K562 (cell line): ENCODE measurements around the gene BNIPL. TPM values are rescaled to one million over a fixed set of nuclear protein-coding genes. Genes with fewer than 3 reads are reported as not detected.
A peak's percentile ranks its signal among the peaks of the same experiment; 100 is the strongest.

Experiments
- FOS ChIP-seq: IDR thresholded peaks from 3 replicates; pipeline ENCODE4 v1.6.1; 2011; ENCODE audit not compliant: insufficient read length; ENCODE audit errors: extremely low read depth
- HDAC2 ChIP-seq: fragments of 450-650 bp; IDR thresholded peaks from 2 replicates; pipeline ENCODE4 v1.6.1; 2016; ENCODE audit warnings: mild to moderate bottlenecking
- MAFG ChIP-seq: fragments of 450-650 bp; conservative IDR thresholded peaks from 2 replicates; pipeline ENCODE4 v1.6.1; 2016; ENCODE audit warnings: missing genetic modification characterization, missing compliant biosample characterization
- MYBL2 ChIP-seq, 2 experiments: fragments of 450-650 bp in 1 of 2; sonication (generic) in 1 of 2; formaldehyde crosslinking in 1 of 2; IDR thresholded peaks; 2 replicates each; pipeline versions ENCODE4 v1.6.1 to v1.8.1; 2017 to 2022; ENCODE audit warnings: borderline replicate concordance in 1 of 2, inconsistent platforms in 1 of 2, low read depth in 1 of 2, mild to moderate bottlenecking in 1 of 2, missing genetic modification reagents in 1 of 2, moderate library complexity in 1 of 2
- NFE2L1 ChIP-seq: fragments of 450-650 bp; IDR thresholded peaks from 2 replicates; pipeline ENCODE4 v1.6.1; 2016; ENCODE audit warnings: missing genetic modification characterization, low read depth, mild to moderate bottlenecking, missing compliant biosample characterization, moderate library complexity, borderline replicate concordance
- NR1H2 ChIP-seq: sonication (generic); formaldehyde crosslinking; IDR thresholded peaks from 2 replicates; pipeline ENCODE4 v1.4.0; 2020; ENCODE audit warnings: mild to moderate bottlenecking, missing genetic modification reagents
- NR3C1 ChIP-seq: sonication (generic); formaldehyde crosslinking; IDR thresholded peaks from 2 replicates; pipeline ENCODE4 v1.8.1; 2022; ENCODE audit warnings: missing genetic modification reagents
- RBM34 ChIP-seq: fragments of 200-400 bp; formaldehyde crosslinking; IDR thresholded peaks from 2 replicates; pipeline ENCODE4 v1.6.1; 2018; ENCODE audit warnings: low read length, borderline replicate concordance; ENCODE audit not compliant: insufficient read depth
- RCOR1 ChIP-seq, 2 experiments: IDR thresholded peaks; 2 replicates each; pipeline ENCODE4 v1.6.1; 2012; ENCODE audit warnings: low read depth in 2 of 2, low read length in 2 of 2, borderline replicate concordance in 1 of 2, improper control_type of control experiment in 1 of 2
- SAFB2 ChIP-seq: fragments of 200-400 bp; formaldehyde crosslinking; IDR thresholded peaks from 2 replicates; pipeline ENCODE4 v1.6.1; 2018; ENCODE audit warnings: borderline replicate concordance, low read length, low read depth, moderate library complexity; ENCODE audit not compliant: severe bottlenecking
- SMARCE1 ChIP-seq: fragments of 450-650 bp; IDR thresholded peaks from 2 replicates; pipeline ENCODE4 v1.7.1; 2016; ENCODE audit warnings: mild to moderate bottlenecking
- TAL1 ChIP-seq: fragments of 450-650 bp; IDR thresholded peaks from 2 replicates; pipeline ENCODE4 v1.6.1; 2016; ENCODE audit warnings: mild to moderate bottlenecking
- ZNF239 ChIP-seq: fragments of 250-450 bp; sonication (Bioruptor Pico); IDR thresholded peaks from 2 replicates; pipeline ENCODE4 v1.4.0; 2020; ENCODE audit warnings: mild to moderate bottlenecking
- polyA plus RNA-seq, 8 experiments: library from polyadenylated mRNA; depleted of rRNA in 4 of 8; stranded (reverse) in 5 of 8; unstranded in 3 of 8; fragments of >200 nt; fragmentation: Nextera tagmentation in 2 of 8; fragmentation: Illumina TruSeq in 1 of 8; extraction: Ambion mirVana in 2 of 8; extraction: Trizol in 1 of 8; gene quantifications; 2 replicates each; pipeline versions ENCODE4 v1.2.1 to v1.2.3, GENCODE V29; 2011 to 2014; ENCODE audit warnings: inconsistent platforms in 1 of 8, missing spikeins in 1 of 8
- total RNA-seq, 7 experiments: library from RNA; depleted of rRNA in 6 of 7; stranded (reverse); fragments of >200 nt in 6 of 7; fragmentation: Illumina TruSeq in 2 of 7; extraction: Trizol in 2 of 7; gene quantifications; 2 replicates each; pipeline versions ENCODE4 v1.2.1 to v1.2.3, GENCODE V29; 2011 to 2021; ENCODE audit warnings: low replicate concordance in 1 of 7
- TF ChIP-seq, protein P1 (sequence below): fragments of 450-650 bp; IDR thresholded peaks from 2 replicates; pipeline ENCODE4 v1.6.1; 2017; ENCODE audit warnings: antibody characterized with exemption
- TF ChIP-seq, protein P2 (sequence below): sonication (generic); formaldehyde crosslinking; IDR thresholded peaks from 2 replicates; pipeline ENCODE4 v1.5.0; 2020; ENCODE audit warnings: missing genetic modification reagents
- TF ChIP-seq, protein P3 (sequence below): sonication (generic); formaldehyde crosslinking; IDR thresholded peaks from 2 replicates; pipeline ENCODE4 v1.8.1; 2023; ENCODE audit warnings: mild to moderate bottlenecking, missing genetic modification reagents
- TF ChIP-seq, protein P4 (sequence below): fragments of 150-350 bp; conservative IDR thresholded peaks from 2 replicates; pipeline ENCODE4 v1.6.1; 2014; ENCODE audit warnings: low read length
- TF ChIP-seq, protein P5 (sequence below): IDR thresholded peaks from 2 replicates; pipeline ENCODE4 v1.6.1; 2016; ENCODE audit warnings: missing genetic modification characterization, missing compliant biosample characterization

BNIPL gene
- total and polyA plus RNA-seq, 9 of the 15 experiments (the other 6 are each of a cell fraction or from before 2014, with no cell fraction given) = 0.08 to 1.4 (median 0.68) TPM

DNA sequence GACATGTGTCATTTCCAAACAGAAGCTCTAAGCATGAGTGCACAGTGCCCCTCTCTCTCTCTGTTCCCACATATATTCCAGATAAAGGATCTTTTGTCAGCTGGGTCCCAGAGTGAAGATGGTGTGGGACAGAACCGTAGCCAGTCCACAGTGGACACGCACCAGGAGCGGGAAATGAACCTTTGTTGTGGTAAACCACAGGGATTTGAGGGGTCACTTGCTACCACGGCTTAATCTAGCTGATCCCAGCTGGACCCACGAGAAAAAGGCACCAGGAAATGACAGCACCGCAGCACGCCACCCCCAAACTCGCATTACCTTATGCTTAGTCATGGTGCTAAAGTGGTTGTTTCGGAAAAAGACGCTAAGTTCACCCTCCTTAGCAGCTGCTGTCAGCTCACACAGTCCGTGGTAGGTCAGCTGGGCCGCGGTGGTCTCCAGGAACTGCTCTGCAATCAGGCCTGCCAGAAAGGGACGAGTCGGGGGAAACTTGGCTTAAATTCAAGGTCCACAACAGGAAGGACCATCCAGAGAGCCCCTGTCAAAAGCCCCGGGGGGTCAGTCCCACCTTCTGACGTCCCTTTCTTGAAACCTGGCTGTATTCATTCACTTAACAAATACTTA lies 37.2 kb upstream of the BNIPL start (continued):
- TF ChIP-seq, protein P1, sequence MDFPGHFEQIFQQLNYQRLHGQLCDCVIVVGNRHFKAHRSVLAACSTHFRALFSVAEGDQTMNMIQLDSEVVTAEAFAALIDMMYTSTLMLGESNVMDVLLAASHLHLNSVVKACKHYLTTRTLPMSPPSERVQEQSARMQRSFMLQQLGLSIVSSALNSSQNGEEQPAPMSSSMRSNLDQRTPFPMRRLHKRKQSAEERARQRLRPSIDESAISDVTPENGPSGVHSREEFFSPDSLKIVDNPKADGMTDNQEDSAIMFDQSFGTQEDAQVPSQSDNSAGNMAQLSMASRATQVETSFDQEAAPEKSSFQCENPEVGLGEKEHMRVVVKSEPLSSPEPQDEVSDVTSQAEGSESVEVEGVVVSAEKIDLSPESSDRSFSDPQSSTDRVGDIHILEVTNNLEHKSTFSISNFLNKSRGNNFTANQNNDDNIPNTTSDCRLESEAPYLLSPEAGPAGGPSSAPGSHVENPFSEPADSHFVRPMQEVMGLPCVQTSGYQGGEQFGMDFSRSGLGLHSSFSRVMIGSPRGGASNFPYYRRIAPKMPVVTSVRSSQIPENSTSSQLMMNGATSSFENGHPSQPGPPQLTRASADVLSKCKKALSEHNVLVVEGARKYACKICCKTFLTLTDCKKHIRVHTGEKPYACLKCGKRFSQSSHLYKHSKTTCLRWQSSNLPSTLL = no peak
- TF ChIP-seq NFE2L1 (tag) = peak; percentile 79
- TF ChIP-seq, protein P2, sequence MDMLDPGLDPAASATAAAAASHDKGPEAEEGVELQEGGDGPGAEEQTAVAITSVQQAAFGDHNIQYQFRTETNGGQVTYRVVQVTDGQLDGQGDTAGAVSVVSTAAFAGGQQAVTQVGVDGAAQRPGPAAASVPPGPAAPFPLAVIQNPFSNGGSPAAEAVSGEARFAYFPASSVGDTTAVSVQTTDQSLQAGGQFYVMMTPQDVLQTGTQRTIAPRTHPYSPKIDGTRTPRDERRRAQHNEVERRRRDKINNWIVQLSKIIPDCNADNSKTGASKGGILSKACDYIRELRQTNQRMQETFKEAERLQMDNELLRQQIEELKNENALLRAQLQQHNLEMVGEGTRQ = no peak
- TF ChIP-seq TAL1 = peak; percentile 29; the same call in 1 of the 2 replicates
- TF ChIP-seq SAFB2 = no peak
- peak in 1 of 2 experiments; percentile 51; a peak in 1 of 4 replicates for TF ChIP-seq RCOR1 (IDR thresholded peaks at IDR 0.05; ENCODE audit: borderline replicate concordance in 1 of 2, low read depth in 2 of 2, low read length in 2 of 2)
- TF ChIP-seq HDAC2 = peak; percentile 84
- no peak for TF ChIP-seq RBM34
- TF ChIP-seq, protein P3, sequence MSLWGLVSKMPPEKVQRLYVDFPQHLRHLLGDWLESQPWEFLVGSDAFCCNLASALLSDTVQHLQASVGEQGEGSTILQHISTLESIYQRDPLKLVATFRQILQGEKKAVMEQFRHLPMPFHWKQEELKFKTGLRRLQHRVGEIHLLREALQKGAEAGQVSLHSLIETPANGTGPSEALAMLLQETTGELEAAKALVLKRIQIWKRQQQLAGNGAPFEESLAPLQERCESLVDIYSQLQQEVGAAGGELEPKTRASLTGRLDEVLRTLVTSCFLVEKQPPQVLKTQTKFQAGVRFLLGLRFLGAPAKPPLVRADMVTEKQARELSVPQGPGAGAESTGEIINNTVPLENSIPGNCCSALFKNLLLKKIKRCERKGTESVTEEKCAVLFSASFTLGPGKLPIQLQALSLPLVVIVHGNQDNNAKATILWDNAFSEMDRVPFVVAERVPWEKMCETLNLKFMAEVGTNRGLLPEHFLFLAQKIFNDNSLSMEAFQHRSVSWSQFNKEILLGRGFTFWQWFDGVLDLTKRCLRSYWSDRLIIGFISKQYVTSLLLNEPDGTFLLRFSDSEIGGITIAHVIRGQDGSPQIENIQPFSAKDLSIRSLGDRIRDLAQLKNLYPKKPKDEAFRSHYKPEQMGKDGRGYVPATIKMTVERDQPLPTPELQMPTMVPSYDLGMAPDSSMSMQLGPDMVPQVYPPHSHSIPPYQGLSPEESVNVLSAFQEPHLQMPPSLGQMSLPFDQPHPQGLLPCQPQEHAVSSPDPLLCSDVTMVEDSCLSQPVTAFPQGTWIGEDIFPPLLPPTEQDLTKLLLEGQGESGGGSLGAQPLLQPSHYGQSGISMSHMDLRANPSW (CRISPR knock-in tag) = no peak
- TF ChIP-seq SMARCE1 = peak; percentile 83
- TF ChIP-seq, protein P4, sequence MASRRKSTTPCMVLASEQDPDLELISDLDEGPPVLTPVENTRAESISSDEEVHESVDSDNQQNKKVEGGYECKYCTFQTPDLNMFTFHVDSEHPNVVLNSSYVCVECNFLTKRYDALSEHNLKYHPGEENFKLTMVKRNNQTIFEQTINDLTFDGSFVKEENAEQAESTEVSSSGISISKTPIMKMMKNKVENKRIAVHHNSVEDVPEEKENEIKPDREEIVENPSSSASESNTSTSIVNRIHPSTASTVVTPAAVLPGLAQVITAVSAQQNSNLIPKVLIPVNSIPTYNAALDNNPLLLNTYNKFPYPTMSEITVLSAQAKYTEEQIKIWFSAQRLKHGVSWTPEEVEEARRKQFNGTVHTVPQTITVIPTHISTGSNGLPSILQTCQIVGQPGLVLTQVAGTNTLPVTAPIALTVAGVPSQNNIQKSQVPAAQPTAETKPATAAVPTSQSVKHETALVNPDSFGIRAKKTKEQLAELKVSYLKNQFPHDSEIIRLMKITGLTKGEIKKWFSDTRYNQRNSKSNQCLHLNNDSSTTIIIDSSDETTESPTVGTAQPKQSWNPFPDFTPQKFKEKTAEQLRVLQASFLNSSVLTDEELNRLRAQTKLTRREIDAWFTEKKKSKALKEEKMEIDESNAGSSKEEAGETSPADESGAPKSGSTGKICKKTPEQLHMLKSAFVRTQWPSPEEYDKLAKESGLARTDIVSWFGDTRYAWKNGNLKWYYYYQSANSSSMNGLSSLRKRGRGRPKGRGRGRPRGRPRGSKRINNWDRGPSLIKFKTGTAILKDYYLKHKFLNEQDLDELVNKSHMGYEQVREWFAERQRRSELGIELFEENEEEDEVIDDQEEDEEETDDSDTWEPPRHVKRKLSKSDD = no peak
- no peak for TF ChIP-seq MYBL2 (IDR thresholded peaks at IDR 0.05; ENCODE audit: low read depth)
- TF ChIP-seq MYBL2 (CRISPR knock-in tag; IDR thresholded peaks at IDR 0.05; ENCODE audit: borderline replicate concordance) = no peak
- TF ChIP-seq ZNF239 (CRISPR knock-in tag) = no peak; the same call in 1 of the 2 replicates
- TF ChIP-seq NR1H2 (CRISPR knock-in tag) = no peak
- TF ChIP-seq, protein P5, sequence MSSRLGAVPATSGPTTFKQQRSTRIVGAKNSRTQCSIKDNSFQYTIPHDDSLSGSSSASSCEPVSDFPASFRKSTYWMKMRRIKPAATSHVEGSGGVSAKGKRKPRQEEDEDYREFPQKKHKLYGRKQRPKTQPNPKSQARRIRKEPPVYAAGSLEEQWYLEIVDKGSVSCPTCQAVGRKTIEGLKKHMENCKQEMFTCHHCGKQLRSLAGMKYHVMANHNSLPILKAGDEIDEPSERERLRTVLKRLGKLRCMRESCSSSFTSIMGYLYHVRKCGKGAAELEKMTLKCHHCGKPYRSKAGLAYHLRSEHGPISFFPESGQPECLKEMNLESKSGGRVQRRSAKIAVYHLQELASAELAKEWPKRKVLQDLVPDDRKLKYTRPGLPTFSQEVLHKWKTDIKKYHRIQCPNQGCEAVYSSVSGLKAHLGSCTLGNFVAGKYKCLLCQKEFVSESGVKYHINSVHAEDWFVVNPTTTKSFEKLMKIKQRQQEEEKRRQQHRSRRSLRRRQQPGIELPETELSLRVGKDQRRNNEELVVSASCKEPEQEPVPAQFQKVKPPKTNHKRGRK (tag) = no peak
- no peak for TF ChIP-seq FOS
- TF ChIP-seq MAFG (tag) = peak; percentile 97
- TF ChIP-seq NR3C1 (CRISPR knock-in tag) = no peak
